Activated CD4-positive, alpha-beta memory T cell treated with anti-CD3 and anti-CD28 coated beads, Interleukin-2, amount 10 ng/mL, durations not matched to agents 7 days and 5 days (primary cell): ENCODE results near the gene TPTE2. TPM values are rescaled to one million over a fixed set of nuclear protein-coding genes. Genes with fewer than 3 reads are reported as not detected.

Source experiments
- total RNA-seq, 2 experiments: library from RNA; stranded (reverse); gene quantifications; one replicate each; pipeline ENCODE4 v1.2.3, GENCODE V29; 2021

Gene TPTE2
- total RNA-seq, 2 experiments from 2014 or later, result 0.18 to 0.30 TPM

Other genes starting within 250 kb of the TPTE2 start
- 10 to 100 TPM; 44.4 to 47.2 TPM for gene MPHOSPH8, start 72.1 kb upstream of the TPTE2 start, total RNA-seq
- 10 to 100 TPM; 66.6 to 69.4 TPM for gene PSPC1, start 221.4 kb upstream of the TPTE2 start, total RNA-seq